K562 (cell line): ENCODE measurements around the gene AHSG. TPM values are rescaled to one million over a fixed set of nuclear protein-coding genes. Genes with fewer than 3 reads are reported as not detected.

Experiments
- ATAC-seq: fragments of 200-7000 bp; cut with Tn5 transposase; 3 replicates; pipeline ENCODE4 v1.9.1; 2020; ENCODE audit warnings: moderate library complexity
- BruUV-seq: library from RNA; stranded (reverse); fragments of 400-500 nt; replicated peaks from 2 replicates; lab custom pipeline; 2021; lab: Mats Ljungman, UMichigan
- CTCF ChIA-PET: fragments of 300-600 bp; formaldehyde crosslinking; extraction: SDS; loops from one replicate; lab custom pipeline; 2021; ENCODE audit warnings: low intra/inter-chr PET ratio; lab: Yijun Ruan, JAX
- POLR2A ChIA-PET: fragments of 300-600, 350-650 bp; sonication (Branson Sonifier 250); formaldehyde crosslinking; extraction: SDS; loops from one replicate; lab custom pipeline; 2021; ENCODE audit warnings: antibody characterized with exemption, inconsistent platforms; lab: Yijun Ruan, JAX
- DNase-seq, 4 experiments: peaks; one replicate each; pipeline versions ENCODE4 v3.0.0 to v3.0.0-alpha.2; 2011 to 2018; ENCODE audit warnings: low spot score in 3 of 4, mixed read lengths in 3 of 4; ENCODE audit errors: extremely low read depth in 1 of 4
- FAIRE-seq: peaks from 2 replicates; lab custom pipeline; 2011; peaks lifted over from hg19 to GRCh38; lab: Jason Lieb, UNC
- H2AFZ ChIP-seq: 2 replicates; pipeline ENCODE4 v1.6.0; 2011; ENCODE audit warnings: low read depth, low read length, control low read depth, inconsistent platforms
- H3K27ac ChIP-seq: fragments of 200-600 bp; 3 replicates; pipeline ENCODE4 v1.8.0; 2011; ENCODE audit warnings: low read depth, mild to moderate bottlenecking, control low read depth, inconsistent platforms, low read length, moderate library complexity, mixed read lengths; ENCODE audit errors: extremely low read depth
- H3K27me3 ChIP-seq, 2 experiments: fragments of 300-600 bp in 1 of 2; 2 replicates in 1 of 2; 3 replicates in 1 of 2; pipeline versions ENCODE4 v1.6.0 to v1.8.0; 2011; ENCODE audit warnings: inconsistent platforms in 2 of 2, low read length in 2 of 2, mild to moderate bottlenecking in 1 of 2, mixed read lengths in 1 of 2, moderate library complexity in 1 of 2; ENCODE audit not compliant: control insufficient read depth in 2 of 2, insufficient read depth in 2 of 2
- H3K36me3 ChIP-seq: fragments of 300-600 bp; 3 replicates; pipeline ENCODE4 v1.8.0; 2011; ENCODE audit warnings: mild to moderate bottlenecking, low read length, inconsistent platforms; ENCODE audit not compliant: control insufficient read depth, insufficient read depth
- H3K4me1 ChIP-seq, 2 experiments: fragments of 200-600 bp in 1 of 2; replicated peaks in 1 of 2; 2 replicates in 1 of 2; 3 replicates in 1 of 2; pipeline versions ENCODE4 v1.5.1 to v1.8.0; 2011; ENCODE audit warnings: inconsistent platforms in 2 of 2, low read length in 2 of 2, mild to moderate bottlenecking in 1 of 2, mixed read lengths in 1 of 2, moderate library complexity in 1 of 2; ENCODE audit not compliant: control insufficient read depth in 2 of 2, insufficient read depth in 2 of 2
- H3K4me2 ChIP-seq: 2 replicates; pipeline ENCODE4 v1.6.1; 2011; ENCODE audit warnings: low read length, control low read depth, inconsistent platforms, mixed read lengths; ENCODE audit not compliant: insufficient read depth
- H3K4me3 ChIP-seq: fragments of 200-600 bp; sonication (generic), shearing (Covaris generic); 2 replicates; pipeline ENCODE4 v1.5.1; 2016; ENCODE audit warnings: control low read depth, inconsistent platforms
- H3K79me2 ChIP-seq: fragments of 200-600 bp; 3 replicates; pipeline ENCODE4 v1.8.0; 2011; ENCODE audit warnings: low read length, inconsistent platforms; ENCODE audit not compliant: control insufficient read depth, insufficient read depth
- H3K9ac ChIP-seq, 2 experiments: 2 replicates each; pipeline versions ENCODE4 v1.6.0 to v1.6.1; 2011; ENCODE audit warnings: low read depth in 2 of 2, low read length in 2 of 2, control low read depth in 1 of 2, inconsistent platforms in 1 of 2, mild to moderate bottlenecking in 1 of 2, mixed read lengths in 1 of 2; ENCODE audit not compliant: insufficient read depth in 1 of 2
- H3K9me1 ChIP-seq: one replicate; pipeline ENCODE4 v1.6.0; 2011; ENCODE audit warnings: inconsistent platforms, mild to moderate bottlenecking, low read length, moderate library complexity; ENCODE audit not compliant: control insufficient read depth, insufficient read depth
- H3K9me3 ChIP-seq: replicated peaks from 2 replicates; pipeline ENCODE4 v1.5.1; 2011; ENCODE audit warnings: low read depth, low read length, inconsistent platforms; ENCODE audit not compliant: control insufficient read depth, insufficient read depth
- H4K20me1 ChIP-seq: replicated peaks from 2 replicates; pipeline ENCODE4 v1.6.1; 2011; ENCODE audit warnings: low read length, inconsistent platforms, mixed read lengths; ENCODE audit not compliant: control insufficient read depth, insufficient read depth
- EP300 ChIP-seq: IDR thresholded peaks from 2 replicates; pipeline ENCODE4 v1.6.1; 2012; ENCODE audit warnings: low read length, improper control_type of control experiment
- GATAD2A ChIP-seq: fragments of 450-650 bp; IDR thresholded peaks from 2 replicates; pipeline ENCODE4 v1.6.1; 2017
- HMGXB4 ChIP-seq: sonication (generic); formaldehyde crosslinking; IDR thresholded peaks from 2 replicates; pipeline ENCODE4 v1.8.1; 2023; ENCODE audit warnings: mild to moderate bottlenecking, missing genetic modification reagents
- NCOA4 ChIP-seq: fragments of 450-650 bp; IDR thresholded peaks from 2 replicates; pipeline ENCODE4 v1.6.1; 2018; ENCODE audit warnings: mild to moderate bottlenecking; ENCODE audit not compliant: partially characterized antibody
- POLR2AphosphoS5 ChIP-seq: IDR thresholded peaks from 2 replicates; pipeline ENCODE4 v1.6.1; 2011; ENCODE audit warnings: mild to moderate bottlenecking, low read depth, low read length, moderate library complexity; ENCODE audit not compliant: control insufficient read depth, insufficient read depth
- POLR2G ChIP-seq: fragments of 200-400 bp; formaldehyde crosslinking; IDR thresholded peaks from 2 replicates; pipeline ENCODE4 v1.6.1; 2017; ENCODE audit warnings: low read depth, mild to moderate bottlenecking, antibody characterized with exemption, low read length, moderate library complexity
- POLR3A ChIP-seq: IDR thresholded peaks from 2 replicates; pipeline ENCODE4 v1.6.1; 2011; ENCODE audit warnings: borderline replicate concordance, mild to moderate bottlenecking, moderate library complexity; ENCODE audit not compliant: insufficient read length, insufficient read depth; ENCODE audit errors: extremely low read depth
- RBFOX2 ChIP-seq: fragments of 200-400 bp; formaldehyde crosslinking; IDR thresholded peaks from 2 replicates; pipeline ENCODE4 v1.6.1; 2017; ENCODE audit warnings: low read depth, mild to moderate bottlenecking, low read length, moderate library complexity
- SMAD1 ChIP-seq: fragments of 150-350 bp; IDR thresholded peaks from 2 replicates; pipeline ENCODE4 v1.6.1; 2014; ENCODE audit warnings: low read length, low read depth; ENCODE audit not compliant: partially characterized antibody
- SMAD4 ChIP-seq: fragments of 250-450 bp; sonication (Bioruptor Pico); conservative IDR thresholded peaks from 2 replicates; pipeline ENCODE4 v1.8.0; 2021; ENCODE audit warnings: inconsistent platforms, mild to moderate bottlenecking, moderate library complexity
- SMARCA4 ChIP-seq: fragments of 450-650 bp; IDR thresholded peaks from 2 replicates; pipeline ENCODE4 v1.6.1; 2016
- SOX6 ChIP-seq: fragments of 450-650 bp; IDR thresholded peaks from 2 replicates; pipeline ENCODE4 v1.6.1; 2014; ENCODE audit warnings: mild to moderate bottlenecking
- THRB ChIP-seq: fragments of 450-650 bp; formaldehyde crosslinking; conservative IDR thresholded peaks from 2 replicates; pipeline ENCODE4 v1.4.0; 2022; ENCODE audit warnings: mild to moderate bottlenecking, missing genetic modification characterization
- ZBTB1 ChIP-seq: sonication (generic); formaldehyde crosslinking; IDR thresholded peaks from 2 replicates; pipeline ENCODE4 v1.8.1; 2023; ENCODE audit warnings: missing genetic modification reagents, low read depth, mild to moderate bottlenecking, borderline replicate concordance
- ZNF3 ChIP-seq: fragments of 250-450 bp; sonication (Bioruptor Pico); IDR thresholded peaks from 2 replicates; pipeline ENCODE4 v1.5.0; 2021; ENCODE audit warnings: mild to moderate bottlenecking, moderate library complexity
- WGBS: fragments of 100-300 bp; shearing (Covaris generic); methylation state at CpG from one replicate; pipeline ENCODE4 v1.1.6; 2016; ENCODE audit warnings: low coverage, mixed read lengths; ENCODE audit not compliant: insufficient coverage; ENCODE audit errors: missing lambda C conversion rate; 5-methylcytosine and 5-hydroxymethylcytosine counted together
- in situ Hi-C: fragments of 300-500 bp; cut with MboI; formaldehyde crosslinking; loops from 4 replicates; pipeline ENCODE4 v1.15.0; 2018; ENCODE audit warnings: inconsistent platforms, mixed read lengths
- intact Hi-C: fragments of 100-400 bp; cut with micrococcal nuclease; formaldehyde crosslinking; loops from 2 replicates; pipeline ENCODE4 v1.14.2; 2022
- polyA plus RNA-seq, 8 experiments: library from polyadenylated mRNA; depleted of rRNA in 4 of 8; stranded (reverse) in 5 of 8; unstranded in 3 of 8; fragments of >200 nt; fragmentation: Nextera tagmentation in 2 of 8; fragmentation: Illumina TruSeq in 1 of 8; extraction: Ambion mirVana in 2 of 8; extraction: Trizol in 1 of 8; gene quantifications; 2 replicates each; pipeline versions ENCODE4 v1.2.1 to v1.2.3, GENCODE V29; 2011 to 2014; ENCODE audit warnings: inconsistent platforms in 1 of 8, missing spikeins in 1 of 8
- total RNA-seq, 7 experiments: library from RNA; depleted of rRNA in 6 of 7; stranded (reverse); fragments of >200 nt in 6 of 7; fragmentation: Illumina TruSeq in 2 of 7; extraction: Trizol in 2 of 7; gene quantifications; 2 replicates each; pipeline versions ENCODE4 v1.2.1 to v1.2.3, GENCODE V29; 2011 to 2021; ENCODE audit warnings: low replicate concordance in 1 of 7
- TF ChIP-seq, protein P1 (sequence below): sonication (generic); formaldehyde crosslinking; IDR thresholded peaks from 2 replicates; pipeline ENCODE4 v1.8.1; 2023; ENCODE audit warnings: mild to moderate bottlenecking, missing genetic modification reagents, moderate library complexity
- TF ChIP-seq, protein P2 (sequence below): fragments of 250-450 bp; sonication (Bioruptor Pico); IDR thresholded peaks from 2 replicates; pipeline ENCODE4 v1.9.0; 2021; ENCODE audit warnings: mild to moderate bottlenecking

The AHSG gene
- total and polyA plus RNA-seq, 9 of the 15 experiments (the other 6 are each of a cell fraction or from before 2014, with no cell fraction given), result 0.69 TPM; not detected in 8

DNA sequence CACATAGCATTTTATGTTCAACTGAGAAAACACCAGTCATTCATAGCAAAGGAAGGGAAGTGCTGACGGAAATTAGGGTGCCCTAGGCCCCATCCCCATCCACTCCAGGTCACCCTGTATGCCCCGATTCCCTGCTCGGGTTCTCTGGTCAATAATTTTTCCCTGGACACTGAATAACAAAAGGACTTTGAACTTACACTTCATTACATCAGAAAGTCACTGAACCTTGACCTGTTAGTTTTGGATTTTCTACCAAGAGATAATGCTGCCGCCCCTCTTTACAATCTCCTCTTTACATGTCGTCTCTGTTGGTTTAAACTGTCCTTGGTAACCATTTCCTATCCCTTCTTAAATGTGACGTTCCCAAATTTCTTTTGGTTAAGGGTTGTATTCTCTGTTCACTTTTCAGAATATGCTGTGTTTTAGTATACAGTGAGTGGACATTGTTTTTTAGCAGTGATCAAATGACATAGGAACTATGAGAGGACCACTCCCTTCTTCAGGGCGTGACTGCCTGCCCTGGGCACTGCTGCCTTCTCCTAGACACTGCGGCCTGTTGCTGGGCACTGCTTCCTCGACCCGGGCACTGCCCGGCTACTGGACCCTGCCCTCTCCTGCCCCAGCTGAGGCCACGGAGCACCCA lies 13.6 kb upstream of the AHSG start:
- H3K79me2 ChIP-seq, result no peaks in the 10 kb centered on the region
- H3K4me2 ChIP-seq, result no peak overlapping the region; the same call in 1 of the 2 replicates
- in situ Hi-C loops, result no loop called here
- DNase-seq, result no peak
- H2AFZ ChIP-seq, result peak overlapping the region; percentile 66
- H3K9me3 ChIP-seq, result no peaks in the 10 kb centered on the region
- BruUV-seq, result no TSS peak
- no peak for FAIRE-seq
- no peak overlapping the region; the same call in 2 of the 3 replicates for H3K27ac ChIP-seq
- H3K27me3 ChIP-seq, result no peaks in the 10 kb centered on the region
- ChIA-PET CTCF (no interaction called here), POLR2A (interaction anchor here (0.8 to 1.0 kb wide), 4 partner anchors 10 to 185 kb away, joined by 3 to 4 read pairs (median 3); no protein-coding TSS in a partner anchor)
- no peaks in the 10 kb centered on the region for H3K36me3 ChIP-seq
- H3K4me1 ChIP-seq, result peaks cover 6 to 14% of the 10 kb centered on the region in 2 experiments
- peak; percentile 50 for ATAC-seq
- WGBS, result 35% methylated on average over 12 of the region's 12 CpGs
- H4K20me1 ChIP-seq, result no peaks in the 10 kb centered on the region
- intact Hi-C loops, result no loop called here
- no peak overlapping the region for H3K4me3 ChIP-seq
- no peak overlapping the region for H3K9ac ChIP-seq
- no peaks in the 10 kb centered on the region for H3K9me1 ChIP-seq
- no peak for TF ChIP-seq POLR3A
- peak; percentile 23; the same call in 1 of the 2 replicates for TF ChIP-seq EP300
- peak; percentile 35; the same call in 1 of the 2 replicates for TF ChIP-seq SMAD4
- TF ChIP-seq GATAD2A, result no peak
- TF ChIP-seq RBFOX2, result peak; percentile 31; the same call in 1 of the 2 replicates
- TF ChIP-seq, protein P1, sequence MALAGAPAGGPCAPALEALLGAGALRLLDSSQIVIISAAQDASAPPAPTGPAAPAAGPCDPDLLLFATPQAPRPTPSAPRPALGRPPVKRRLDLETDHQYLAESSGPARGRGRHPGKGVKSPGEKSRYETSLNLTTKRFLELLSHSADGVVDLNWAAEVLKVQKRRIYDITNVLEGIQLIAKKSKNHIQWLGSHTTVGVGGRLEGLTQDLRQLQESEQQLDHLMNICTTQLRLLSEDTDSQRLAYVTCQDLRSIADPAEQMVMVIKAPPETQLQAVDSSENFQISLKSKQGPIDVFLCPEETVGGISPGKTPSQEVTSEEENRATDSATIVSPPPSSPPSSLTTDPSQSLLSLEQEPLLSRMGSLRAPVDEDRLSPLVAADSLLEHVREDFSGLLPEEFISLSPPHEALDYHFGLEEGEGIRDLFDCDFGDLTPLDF (CRISPR knock-in tag), result no peak
- no peak for TF ChIP-seq ZBTB1
- no peak for TF ChIP-seq ZNF3
- peak; percentile 29; the same call in 1 of the 2 replicates for TF ChIP-seq SMARCA4
- TF ChIP-seq POLR2G, result no peak
- TF ChIP-seq HMGXB4, result no peak
- TF ChIP-seq, protein P2, sequence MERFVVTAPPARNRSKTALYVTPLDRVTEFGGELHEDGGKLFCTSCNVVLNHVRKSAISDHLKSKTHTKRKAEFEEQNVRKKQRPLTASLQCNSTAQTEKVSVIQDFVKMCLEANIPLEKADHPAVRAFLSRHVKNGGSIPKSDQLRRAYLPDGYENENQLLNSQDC (CRISPR knock-in tag), result no peak
- TF ChIP-seq THRB (CRISPR knock-in tag), result no peak
- no peak for TF ChIP-seq SMAD1
- TF ChIP-seq POLR2AphosphoS5, result no peak
- TF ChIP-seq NCOA4, result no peak
- TF ChIP-seq SOX6, result 0 out of 2 replicates have a peak, but pooled peaks have one; percentile 36
